GM12878 (cell line): Measurements from ENCODE around the gene MAGI2. TPM values are rescaled to one million over a fixed set of nuclear protein-coding genes. Genes with fewer than 3 reads are reported as not detected.

ENCODE experiments used
- polyA plus RNA-seq, 11 experiments: library from polyadenylated mRNA; depleted of rRNA in 4 of 11; unstranded in 6 of 11; stranded (reverse) in 5 of 11; fragments of >200 nt; fragmentation: Nextera tagmentation in 4 of 11; fragmentation: Illumina TruSeq in 1 of 11; extraction: Ambion mirVana in 4 of 11; extraction: Trizol in 1 of 11; gene quantifications; 1 replicate in 1 of 11; 2 replicates in 10 of 11; pipeline versions ENCODE4 v1.2.1 to v1.2.3, GENCODE V29; 2011 to 2016; ENCODE audit warnings: inconsistent platforms in 2 of 11, missing spikeins in 2 of 11, low read depth in 1 of 11
- small RNA-seq: library from RNA; depleted of rRNA; stranded (forward); fragments of <200 nt; gene quantifications from one replicate; pipeline ENCODE3, GENCODE V24; 2014
- total RNA-seq, 4 experiments: library from RNA; depleted of rRNA in 3 of 4; stranded (reverse); fragments of >200 nt in 3 of 4; fragmentation: Illumina TruSeq in 1 of 4; extraction: Trizol in 1 of 4; gene quantifications; 2 replicates each; pipeline versions ENCODE4 v1.2.1 to v1.2.3, GENCODE V29; 2013 to 2021

The MAGI2 gene
- total and polyA plus RNA-seq, 10 of the 15 experiments (the other 5 are each of a cell fraction or from before 2014, with no cell fraction given), result 0.01 to 0.31 (median 0.05) TPM; not detected in 2

Small RNAs within 50 kb of the gene (small RNA-seq; reads per million reads assigned to genes)
- not detected for gene RNU6-337P
- not detected for gene RNU6-530P
